Measurements from ENCODE around the gene CWC15. TPM values are rescaled to one million over a fixed set of nuclear protein-coding genes. Genes with fewer than 3 reads are reported as not detected.
A peak's percentile ranks its signal among the peaks of the same experiment; 100 is the strongest.
"Not testable (repeated sequence)": the region's sequence is repeated elsewhere in the genome, so short reads cannot be mapped to it uniquely, and the experiment has no call there.

The CWC15 gene
- total RNA-seq = 41.1 TPM

DNA sequence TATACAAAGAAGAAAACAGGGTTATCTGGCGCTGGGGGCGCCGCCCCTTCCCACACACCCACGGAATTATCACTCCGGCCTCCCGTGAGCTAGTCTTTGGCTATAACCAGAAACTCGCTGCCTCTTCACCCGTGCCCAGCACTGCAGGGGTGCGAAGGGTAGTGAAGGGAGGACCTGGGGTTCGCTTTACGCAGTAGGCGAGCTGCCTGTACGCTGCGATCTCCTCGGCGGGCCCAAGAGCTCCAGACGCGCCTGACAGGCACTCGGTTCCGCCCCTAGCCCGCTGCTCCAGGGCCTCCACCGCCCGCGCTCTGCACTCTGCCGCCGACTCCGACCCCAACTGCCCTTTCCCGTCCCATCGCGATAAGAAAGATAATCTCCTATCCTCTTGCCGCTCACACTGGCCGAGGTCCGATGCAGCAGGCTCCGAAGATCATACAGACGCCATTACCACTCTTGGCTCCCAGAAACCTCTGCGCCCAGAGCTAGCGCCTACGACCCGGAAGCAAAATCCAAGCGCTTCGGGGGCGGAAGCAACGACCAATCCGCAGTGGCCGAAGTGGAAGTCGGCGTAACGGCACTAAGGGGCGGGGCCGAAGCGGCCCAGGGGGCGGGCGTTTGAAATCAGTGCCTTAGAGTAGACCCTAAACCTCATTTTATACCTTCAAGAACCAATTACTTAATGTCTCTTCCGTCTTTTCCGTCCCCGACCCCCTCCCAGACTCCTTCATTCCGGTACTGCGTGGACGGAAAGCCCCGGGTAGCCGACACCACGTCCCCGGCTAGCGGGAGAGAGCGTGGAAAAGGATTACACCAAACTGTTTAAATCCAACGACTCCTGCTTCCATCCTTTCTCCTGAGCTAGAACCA is at the start of gene CWC15, which contains the start of gene KDM4D:
Gene CWC15 (minus strand): TSS at position 458 of the 870 bp plus-strand sequence. CDS start 1,371 bp downstream, outside the sequence.
Gene KDM4D (plus strand): TSS at position 611 of the 870 bp plus-strand sequence. CDS start 23,664 bp downstream, outside the sequence.
- peak; percentile 96 for DNase-seq (ENCODE audit: low spot score)

GRCh38 chr11:95021468-95021867 is 48.1 kb upstream of the CWC15 start:
- not testable (repeated sequence) for DNase-seq (ENCODE audit: low spot score)

GRCh38 chr11:95016139-95016538 is 42.8 kb upstream of the CWC15 start:
- DNase-seq (ENCODE audit: low spot score) = no peak

GRCh38 chr11:95014184-95014821 is 40.9 kb upstream of the CWC15 start:
- no peak for DNase-seq (ENCODE audit: low spot score)

GRCh38 chr11:95011376-95011775 is 38.0 kb upstream of the CWC15 start:
- no peak for DNase-seq (ENCODE audit: low spot score)

DNA sequence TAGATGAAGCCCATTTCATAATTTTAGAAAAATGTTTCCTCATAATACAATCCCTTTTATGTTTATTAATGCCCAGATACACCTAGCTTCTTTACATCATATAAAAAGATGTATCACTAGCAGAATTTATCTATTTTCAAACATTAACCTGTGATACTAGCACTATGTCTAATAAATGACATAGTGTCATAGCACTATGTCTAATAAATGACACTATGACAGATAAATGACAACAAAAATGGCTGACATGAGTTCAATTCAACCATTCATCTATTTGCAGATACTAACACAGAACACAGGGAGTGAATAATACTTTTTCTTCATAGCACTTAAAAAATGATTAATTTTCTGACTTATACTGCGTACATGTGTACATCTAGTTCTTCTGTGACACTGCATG is 32.3 kb upstream of the CWC15 start:
- no peak for DNase-seq (ENCODE audit: low spot score)

GRCh38 chr11:95003716-95004115 is 30.4 kb upstream of the CWC15 start:
- no peak for DNase-seq (ENCODE audit: low spot score)

- DNase-seq (ENCODE audit: low spot score) = no peak
Observed at GRCh38 chr11:94998285-94998684, 24.9 kb upstream of the CWC15 start.

DNA sequence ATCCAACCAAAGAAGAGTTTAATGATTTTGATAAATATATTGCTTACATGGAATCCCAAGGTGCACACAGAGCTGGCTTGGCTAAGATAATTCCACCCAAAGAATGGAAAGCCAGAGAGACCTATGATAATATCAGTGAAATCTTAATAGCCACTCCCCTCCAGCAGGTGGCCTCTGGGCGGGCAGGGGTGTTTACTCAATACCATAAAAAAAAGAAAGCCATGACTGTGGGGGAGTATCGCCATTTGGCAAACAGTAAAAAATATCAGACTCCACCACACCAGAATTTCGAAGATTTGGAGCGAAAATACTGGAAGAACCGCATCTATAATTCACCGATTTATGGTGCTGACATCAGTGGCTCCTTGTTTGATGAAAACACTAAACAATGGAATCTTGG is 24.1 kb upstream of the CWC15 start:
- no peak for DNase-seq (ENCODE audit: low spot score)

DNA sequence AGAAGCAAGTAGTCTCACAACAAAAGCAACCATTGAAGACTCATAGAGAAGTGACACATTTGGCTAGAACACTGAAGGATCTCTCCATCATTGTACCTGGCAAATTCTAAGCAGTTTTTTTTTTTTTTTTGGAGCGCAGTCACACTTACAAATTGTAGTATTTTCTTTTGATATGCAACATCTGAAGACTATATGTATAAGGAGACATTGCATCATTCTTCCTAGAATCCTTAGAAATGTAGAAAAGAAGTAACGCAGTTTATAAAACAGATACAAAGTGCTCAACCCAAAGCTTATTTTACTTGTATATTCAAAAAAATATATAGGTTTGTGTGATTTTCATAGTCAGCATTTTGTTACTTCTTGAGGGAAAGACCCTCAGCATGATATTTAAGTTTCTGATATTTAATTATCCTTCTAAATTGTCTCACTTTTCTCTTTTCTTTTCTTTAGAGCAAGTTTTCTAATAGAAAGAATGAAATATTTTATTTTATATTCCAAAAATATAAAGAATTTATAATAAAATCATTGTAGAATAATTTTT is 20.1 kb upstream of the CWC15 start:
- DNase-seq (ENCODE audit: low spot score) = no peak

DNA sequence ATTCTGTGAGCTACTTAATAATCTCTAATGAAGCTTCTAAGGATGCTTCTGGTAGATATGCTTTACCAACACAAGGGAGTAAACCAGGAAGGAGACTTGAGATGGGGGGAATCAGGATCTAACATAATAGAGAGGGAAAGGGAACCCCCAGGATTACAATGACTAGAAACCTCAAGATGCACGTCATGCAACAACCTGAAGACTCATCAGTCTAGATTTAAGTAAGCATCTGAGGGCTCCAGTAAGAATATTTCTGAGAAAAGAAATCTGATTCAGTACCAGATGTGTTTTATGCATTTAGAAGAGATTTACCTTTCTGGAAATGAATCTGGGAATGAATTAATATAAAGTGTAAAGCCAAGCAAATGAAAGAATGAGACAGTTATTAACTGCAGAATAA is 15.4 kb upstream of the CWC15 start:
- no peak for DNase-seq (ENCODE audit: low spot score)

DNA sequence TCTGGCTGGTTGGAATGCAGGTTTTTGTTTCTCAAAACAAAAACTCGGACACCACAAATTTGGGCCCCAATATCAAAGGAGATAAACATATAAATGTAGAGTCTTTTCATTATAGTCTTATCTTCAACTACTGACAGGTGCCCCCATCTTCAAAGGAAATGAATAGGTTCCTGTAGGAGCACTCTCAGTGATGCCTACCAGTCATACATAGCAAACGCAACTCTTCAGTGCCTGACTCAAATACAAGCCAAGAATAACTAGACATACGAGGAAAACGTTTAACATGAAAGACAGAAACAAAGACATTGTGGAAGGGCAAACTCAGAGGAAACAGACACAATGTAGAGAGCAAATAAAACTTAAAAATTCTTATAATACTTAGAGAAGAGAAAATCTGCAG is 14.0 kb upstream of the CWC15 start:
- DNase-seq (ENCODE audit: low spot score) = no peak

GRCh38 chr11:94975599-94975998 is 2.2 kb upstream of the CWC15 start:
- DNase-seq (ENCODE audit: low spot score) = no peak

DNA sequence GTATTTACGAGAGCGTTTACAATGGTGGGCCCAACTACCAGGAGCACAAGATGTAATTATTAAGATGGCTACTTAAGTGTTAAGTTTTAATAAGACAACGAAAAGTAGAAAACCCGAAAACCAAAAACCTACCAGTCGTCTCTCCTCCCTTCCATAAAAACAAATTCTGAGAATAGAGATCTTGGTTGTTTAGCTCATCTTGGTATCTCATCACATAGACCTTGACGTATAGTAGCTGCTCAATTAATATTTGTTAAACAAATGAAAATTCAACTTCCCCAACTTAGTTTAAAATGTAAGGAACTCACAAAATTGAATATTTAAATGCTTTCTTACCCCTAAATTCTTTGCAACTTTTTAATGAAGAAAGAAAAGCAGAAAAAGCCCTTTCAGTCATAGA is 822 bp upstream of the CWC15 start:
- DNase-seq (ENCODE audit: low spot score) = no peak

- no peak for DNase-seq (ENCODE audit: low spot score)
Observed at GRCh38 chr11:94972700-94973098, 657 bp downstream of the CWC15 start.

- DNase-seq (ENCODE audit: low spot score) = no peak
Observed at GRCh38 chr11:94968334-94968958, 4.9 kb downstream of the CWC15 start.

GRCh38 chr11:94964934-94965333 is 8.4 kb downstream of the CWC15 start:
- DNase-seq (ENCODE audit: low spot score) = no peak

- no peak for DNase-seq (ENCODE audit: low spot score)
Observed at GRCh38 chr11:94961255-94961654, 12.1 kb downstream of the CWC15 start.

GRCh38 chr11:94960488-94960887 is 12.9 kb downstream of the CWC15 start:
- no peak for DNase-seq (ENCODE audit: low spot score)

GRCh38 chr11:94959179-94959578 is 14.2 kb downstream of the CWC15 start:
- no peak for DNase-seq (ENCODE audit: low spot score)

DNA sequence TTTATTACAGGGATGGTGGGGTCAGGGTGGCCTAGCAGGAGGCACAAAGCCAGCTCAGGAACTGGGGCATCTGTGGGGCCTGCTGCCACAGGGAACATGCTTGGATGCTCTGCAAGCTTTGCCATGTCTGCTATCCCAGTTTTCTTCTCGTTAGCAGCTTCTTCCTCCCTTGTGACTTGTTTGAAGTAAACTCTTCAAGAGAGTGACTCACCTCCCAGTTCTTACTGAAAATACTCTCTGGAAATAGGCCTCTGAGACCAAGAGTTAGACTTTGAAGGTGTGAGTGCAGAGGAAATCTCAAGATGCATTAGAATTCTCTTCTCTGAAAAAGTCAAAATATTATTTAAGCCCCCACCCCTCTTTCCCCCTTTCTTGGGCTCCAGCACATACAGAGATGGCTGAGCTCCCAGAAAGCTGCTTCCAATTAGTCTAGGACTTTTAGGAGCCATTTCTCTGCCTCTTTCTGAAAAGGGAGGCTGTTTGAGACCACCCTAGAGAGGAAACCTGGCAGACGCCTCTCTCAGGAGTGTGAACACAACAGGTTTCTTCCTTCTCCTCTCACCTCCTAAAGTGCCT is 15.1 kb downstream of the CWC15 start:
- DNase-seq (ENCODE audit: low spot score) = no peak

GRCh38 chr11:94956963-94957362 is 16.4 kb downstream of the CWC15 start:
- DNase-seq (ENCODE audit: low spot score) = no peak
